ENCODE measurements around the gene DAPL1.
A peak's percentile ranks its signal among the peaks of the same experiment; 100 is the strongest.

The DAPL1 gene

DNA sequence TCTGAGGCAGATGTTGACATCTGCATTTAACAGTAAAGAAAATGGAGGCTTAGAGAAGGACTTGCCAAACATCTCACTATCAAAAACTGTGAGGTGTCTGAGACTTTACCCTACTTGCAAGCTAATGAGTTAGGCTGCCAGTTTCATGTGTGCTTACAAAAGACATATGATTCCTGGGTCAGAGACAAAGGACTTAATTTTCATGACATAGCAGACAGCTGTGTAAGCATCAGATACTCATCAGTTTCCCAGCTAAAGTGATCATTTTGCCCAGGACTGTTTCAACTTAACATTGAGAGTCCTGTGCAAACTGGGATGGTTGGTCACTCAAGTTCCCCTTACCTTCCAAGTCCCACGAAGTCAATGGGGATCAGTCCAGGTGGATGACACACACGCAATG is 18.9 kb upstream of the DAPL1 start:
- DNase-seq (ENCODE audit: low read depth) = no peak
- no peak overlapping the region for H3K4me3 ChIP-seq (ENCODE audit: low read length)
- no peak for TF ChIP-seq CTCF (IDR thresholded peaks at IDR 0.05; ENCODE audit: insufficient read depth, low read depth, low read length, missing control alignments)

DNA sequence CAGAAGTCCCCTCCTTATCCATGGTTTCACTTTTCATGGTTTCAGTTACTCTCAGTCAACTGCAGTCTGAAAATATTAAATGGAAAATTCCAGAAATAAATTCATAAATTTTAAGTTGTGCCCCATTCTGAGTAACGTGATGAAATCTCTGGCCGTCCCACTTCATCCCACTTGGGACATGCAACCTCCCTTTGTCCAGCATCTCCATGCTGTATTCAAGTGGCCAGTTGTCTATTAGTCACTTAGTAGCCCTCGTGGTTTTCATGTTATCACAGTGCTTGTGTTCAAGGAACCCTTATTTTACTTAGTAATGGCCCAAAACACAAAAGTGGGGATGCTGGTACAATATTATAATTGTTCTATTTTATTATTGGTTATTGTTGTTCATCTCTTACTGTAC is 18.0 kb upstream of the DAPL1 start:
- no peak for TF ChIP-seq CTCF (IDR thresholded peaks at IDR 0.05; ENCODE audit: insufficient read depth, low read depth, low read length, missing control alignments)
- H3K4me3 ChIP-seq (ENCODE audit: low read length) = no peak overlapping the region
- DNase-seq (ENCODE audit: low read depth) = no peak

- no peak overlapping the region for H3K4me3 ChIP-seq (ENCODE audit: low read length)
- peak; percentile 92 for DNase-seq (ENCODE audit: low read depth)
- TF ChIP-seq CTCF (IDR thresholded peaks at IDR 0.05; ENCODE audit: insufficient read depth, low read depth, low read length, missing control alignments) = no peak
Observed at GRCh38 chr2:158778243-158778642, 16.9 kb upstream of the DAPL1 start.

DNA sequence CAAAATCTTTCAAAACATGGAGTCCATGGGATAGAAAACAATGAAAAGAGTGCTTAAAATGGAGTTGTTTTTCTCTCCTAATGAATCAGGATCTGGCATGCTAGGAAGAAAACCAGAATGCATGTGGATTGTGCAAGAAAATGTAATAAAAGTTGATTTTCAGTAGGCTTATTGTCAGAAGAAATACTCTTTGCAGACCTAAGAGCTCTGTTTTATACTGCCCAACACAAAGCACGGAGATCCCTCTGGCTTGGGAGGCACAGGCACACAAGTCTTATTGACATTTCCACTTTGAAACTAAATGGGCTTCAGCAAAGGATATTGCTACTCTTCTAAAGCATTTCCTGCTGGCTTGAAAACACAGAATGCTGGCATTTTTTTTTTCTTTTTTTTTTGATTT is 15.5 kb upstream of the DAPL1 start:
- no peak for TF ChIP-seq CTCF (IDR thresholded peaks at IDR 0.05; ENCODE audit: insufficient read depth, low read depth, low read length, missing control alignments)
- DNase-seq (ENCODE audit: low read depth) = no peak
- H3K4me3 ChIP-seq (ENCODE audit: low read length) = no peak overlapping the region

DNA sequence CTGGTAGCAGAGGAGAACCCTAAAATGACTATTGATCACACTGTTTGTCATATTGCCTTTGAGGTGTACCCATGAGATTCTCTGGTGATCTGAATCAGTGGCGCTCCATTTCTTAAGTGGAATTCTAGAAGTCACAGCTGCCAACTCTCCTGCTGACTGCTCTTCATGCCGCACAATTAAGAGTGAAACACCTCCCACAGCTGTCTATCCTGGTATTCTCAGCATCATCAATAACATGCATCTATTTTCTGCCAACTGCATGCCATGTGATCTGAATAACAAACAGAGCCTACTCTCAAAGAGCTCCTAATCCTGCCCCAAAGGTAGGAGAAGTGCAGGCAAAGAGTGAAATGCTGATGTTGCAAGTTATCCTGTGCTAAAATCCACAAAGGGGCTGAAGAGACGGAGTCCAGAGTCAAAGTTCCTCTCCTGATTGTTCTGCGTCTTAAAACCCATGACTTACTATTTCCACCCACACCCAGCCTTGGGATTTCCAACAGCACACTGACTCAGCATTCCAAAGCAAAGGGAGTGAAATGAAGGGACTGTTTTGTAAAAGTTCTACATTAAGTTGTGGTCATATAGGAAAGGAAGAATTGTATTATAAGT is 13.7 kb upstream of the DAPL1 start:
- TF ChIP-seq CTCF (IDR thresholded peaks at IDR 0.05; ENCODE audit: insufficient read depth, low read depth, low read length, missing control alignments) = no peak
- H3K4me3 ChIP-seq (ENCODE audit: low read length) = no peak overlapping the region
- DNase-seq (ENCODE audit: low read depth) = peak; percentile 89

DNA sequence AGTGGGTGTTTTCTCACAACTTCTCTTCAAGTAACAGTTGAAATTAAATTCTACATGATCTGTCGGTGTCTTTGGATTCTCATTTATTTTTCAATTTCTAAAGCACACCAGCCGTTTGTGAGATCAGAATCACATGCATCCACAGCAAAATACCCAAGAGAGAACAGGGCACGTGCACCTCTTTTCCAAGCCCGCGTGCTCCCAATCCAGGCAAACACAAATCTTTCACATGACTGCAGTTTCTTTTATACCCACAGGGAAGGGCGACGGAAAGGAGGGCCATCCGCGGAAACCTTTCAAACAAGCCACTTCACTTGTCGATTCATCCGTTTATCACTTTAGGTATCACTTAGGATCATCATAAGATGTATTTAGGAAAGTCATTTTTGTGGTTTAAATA is 13.0 kb upstream of the DAPL1 start:
- TF ChIP-seq CTCF (IDR thresholded peaks at IDR 0.05; ENCODE audit: insufficient read depth, low read depth, low read length, missing control alignments) = no peak
- no peak for DNase-seq (ENCODE audit: low read depth)
- no peak overlapping the region for H3K4me3 ChIP-seq (ENCODE audit: low read length)

DNA sequence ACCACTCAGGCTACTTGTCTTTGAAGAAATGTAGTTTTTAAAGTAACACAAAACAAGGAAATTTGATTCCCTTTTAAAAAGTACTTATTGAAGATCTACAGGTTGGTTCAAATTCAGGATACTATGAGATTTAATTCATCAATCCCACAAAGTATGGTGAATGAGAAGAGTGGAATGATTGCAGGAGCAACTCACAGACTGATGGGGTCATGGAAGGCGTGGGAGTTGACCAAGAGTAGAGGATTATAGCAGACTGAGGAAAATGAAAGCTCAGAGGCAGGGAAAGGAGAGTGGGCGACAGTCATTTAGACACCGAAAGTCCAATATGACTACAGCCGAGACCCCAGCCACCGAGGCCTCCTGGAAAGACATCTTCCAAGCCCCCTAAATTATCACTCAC is 12.5 kb upstream of the DAPL1 start:
- no peak overlapping the region for H3K4me3 ChIP-seq (ENCODE audit: low read length)
- no peak for TF ChIP-seq CTCF (IDR thresholded peaks at IDR 0.05; ENCODE audit: insufficient read depth, low read depth, low read length, missing control alignments)
- peak; percentile 57 for DNase-seq (ENCODE audit: low read depth)

Measured in epithelial cell of esophagus (primary cell).